DMS114 treated with DMSO at 0.1 percent for 48 hours (cell line): ENCODE measurements around the gene MAN2A1.
"Not testable (repeated sequence)": the region's sequence is repeated elsewhere in the genome, so short reads cannot be mapped to it uniquely, and the experiment has no call there.

ENCODE experiments used
- DNase-seq: peaks from one replicate; lab custom pipeline; 2025; ENCODE audit not compliant: unreplicated experiment; lab: John Stamatoyannopoulos, UW

MAN2A1 gene

GRCh38 chr5:109754319-109754718 lies 64.6 kb downstream of the MAN2A1 start:
- DNase-seq, result no peak

DNA sequence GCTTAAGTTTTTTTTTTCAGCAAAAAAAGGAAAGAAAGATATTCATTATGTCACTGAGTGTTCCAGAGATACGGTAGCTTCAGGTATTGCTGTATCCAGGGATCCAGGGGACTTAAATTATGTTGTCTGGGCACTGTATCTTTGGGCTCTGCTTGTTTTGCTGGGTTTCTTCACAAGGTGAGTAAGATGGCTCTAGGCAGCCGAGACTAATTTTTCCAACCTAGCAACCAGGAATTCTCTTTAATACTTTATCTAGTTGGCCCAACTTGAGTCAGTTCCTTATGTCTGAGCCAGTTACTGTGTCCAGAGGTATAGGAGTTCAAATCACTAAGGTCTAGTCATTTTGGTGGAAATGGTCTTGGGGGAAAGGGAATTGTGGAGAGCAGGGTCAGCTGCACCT lies 66.0 kb downstream of the MAN2A1 start:
- DNase-seq, result no peak

DNA sequence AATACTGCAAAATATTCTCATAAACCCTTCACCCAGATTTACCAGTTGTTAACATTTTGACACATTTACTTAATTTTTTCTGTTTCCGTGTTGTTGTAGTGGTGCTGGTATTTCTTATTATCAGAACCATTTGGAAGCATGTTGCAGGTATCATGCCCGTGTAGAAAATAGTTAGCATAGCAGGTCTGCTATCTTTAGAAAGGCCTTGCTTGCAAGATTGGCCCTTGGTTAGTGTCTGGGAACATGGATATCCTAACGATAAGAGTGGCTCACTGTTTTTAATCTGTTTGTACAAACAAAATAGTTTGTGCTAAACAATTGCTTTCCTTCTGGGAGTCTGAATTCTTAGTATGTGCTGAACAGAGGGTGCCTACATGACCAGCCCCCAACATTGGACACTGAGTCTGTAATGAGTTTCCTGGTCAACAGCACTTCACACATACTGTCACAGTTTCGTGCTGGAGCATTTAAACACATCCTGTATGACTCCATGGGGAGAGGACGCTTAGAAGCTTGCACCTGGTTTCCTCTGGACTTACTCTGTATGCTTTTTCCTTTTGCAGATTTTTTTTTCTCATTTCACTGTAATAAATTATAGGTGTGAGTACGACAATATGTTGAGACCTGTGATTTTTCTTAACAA lies 66.9 kb downstream of the MAN2A1 start:
- DNase-seq, result no peak

GRCh38 chr5:109757490-109757889 lies 67.8 kb downstream of the MAN2A1 start:
- DNase-seq, result no peak

GRCh38 chr5:109759306-109759705 lies 69.6 kb downstream of the MAN2A1 start:
- no peak for DNase-seq

DNA sequence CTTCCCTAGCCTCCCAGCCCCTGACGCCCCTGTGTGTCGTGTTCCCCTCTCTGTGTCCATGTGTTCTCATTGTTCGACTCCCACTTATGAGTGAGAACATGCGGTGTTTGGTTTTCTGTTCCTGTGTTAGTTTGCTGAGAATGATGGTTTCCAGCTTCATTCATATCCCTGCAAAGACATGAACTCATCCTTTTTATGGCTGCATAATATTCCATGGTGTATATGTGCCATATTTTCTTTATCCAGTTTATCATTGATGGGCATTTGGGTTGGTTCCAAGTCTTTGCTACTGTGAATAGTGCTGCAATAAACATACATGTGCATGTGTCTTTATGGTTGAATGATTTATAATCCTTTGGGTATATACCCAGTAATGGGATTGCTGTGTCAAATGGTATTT lies 70.4 kb downstream of the MAN2A1 start:
- not testable (repeated sequence) for DNase-seq

DNA sequence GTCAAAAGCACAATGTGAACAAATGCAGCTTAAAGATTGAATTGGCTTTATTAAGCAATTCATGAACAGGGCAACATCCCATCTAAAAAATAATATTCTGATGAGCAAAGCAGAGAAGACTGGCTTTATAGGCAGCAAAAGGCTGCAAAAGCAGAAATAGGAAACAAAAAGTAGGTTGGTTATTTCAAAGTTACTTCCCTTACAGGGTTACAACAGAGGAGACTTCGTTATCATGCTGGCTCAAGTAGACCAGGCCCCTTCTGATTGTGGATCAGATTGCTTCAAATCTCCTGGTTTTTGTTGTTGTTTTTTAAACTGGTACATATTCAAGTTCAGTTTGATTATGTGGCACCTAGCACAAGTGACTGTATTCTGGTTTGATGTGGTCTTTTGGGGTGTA lies 73.1 kb downstream of the MAN2A1 start:
- no peak for DNase-seq

DNA sequence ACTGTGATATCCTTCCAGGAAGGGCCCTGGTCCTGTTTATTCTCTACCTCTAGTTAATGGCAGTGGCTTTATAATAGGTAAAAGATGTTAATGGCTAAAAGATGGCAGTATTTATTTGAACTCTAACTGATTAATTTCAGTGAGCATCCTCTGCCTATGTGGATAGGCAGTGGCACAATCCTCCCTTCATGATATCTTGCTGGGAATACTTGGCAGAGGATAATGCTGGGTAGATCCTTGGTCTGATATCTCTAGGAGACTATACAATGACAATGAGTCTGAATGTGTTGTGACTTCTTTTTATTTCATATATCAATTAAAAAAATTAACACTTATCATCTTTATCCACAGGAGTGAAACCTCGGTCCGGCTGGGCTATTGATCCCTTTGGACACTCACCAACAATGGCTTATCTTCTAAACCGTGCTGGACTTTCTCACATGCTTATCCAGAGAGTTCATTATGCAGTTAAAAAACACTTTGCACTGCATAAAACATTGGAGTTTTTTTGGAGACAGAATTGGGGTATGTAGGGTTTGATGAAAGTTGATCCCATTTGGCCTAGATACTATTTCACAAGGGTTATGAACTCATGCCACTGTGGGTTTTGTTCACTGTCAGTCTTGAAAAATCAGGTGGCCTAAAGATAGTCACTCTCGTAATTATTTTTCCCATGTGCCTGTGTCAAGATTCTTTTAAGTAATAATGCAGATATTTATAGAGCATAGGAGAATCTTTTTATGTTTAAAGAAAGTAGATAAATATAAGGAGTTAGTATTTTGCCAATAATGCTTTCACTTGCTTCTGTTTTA lies 77.7 kb downstream of the MAN2A1 start:
- no peak for DNase-seq

DNA sequence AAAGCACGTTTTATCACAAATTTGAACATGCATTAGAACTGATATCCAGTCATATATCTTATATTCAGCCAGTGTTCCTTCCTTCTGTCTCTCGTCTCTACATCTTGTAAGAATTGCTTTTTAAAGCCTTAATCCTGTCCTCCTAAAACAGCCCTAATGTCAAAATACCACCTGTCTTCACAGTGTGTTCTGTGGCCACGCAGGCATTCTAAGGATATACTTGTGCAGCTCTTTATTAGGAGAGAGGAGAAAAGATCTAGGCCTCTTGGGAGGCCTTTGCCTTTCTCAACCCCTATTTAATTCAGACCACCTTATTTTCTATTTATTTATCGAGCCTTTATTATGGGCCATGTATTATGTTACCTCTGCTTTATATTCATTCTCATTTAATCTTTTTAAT lies 78.3 kb downstream of the MAN2A1 start:
- no peak for DNase-seq

GRCh38 chr5:109769597-109770291 lies 80.0 kb downstream of the MAN2A1 start:
- DNase-seq, result no peak

DNA sequence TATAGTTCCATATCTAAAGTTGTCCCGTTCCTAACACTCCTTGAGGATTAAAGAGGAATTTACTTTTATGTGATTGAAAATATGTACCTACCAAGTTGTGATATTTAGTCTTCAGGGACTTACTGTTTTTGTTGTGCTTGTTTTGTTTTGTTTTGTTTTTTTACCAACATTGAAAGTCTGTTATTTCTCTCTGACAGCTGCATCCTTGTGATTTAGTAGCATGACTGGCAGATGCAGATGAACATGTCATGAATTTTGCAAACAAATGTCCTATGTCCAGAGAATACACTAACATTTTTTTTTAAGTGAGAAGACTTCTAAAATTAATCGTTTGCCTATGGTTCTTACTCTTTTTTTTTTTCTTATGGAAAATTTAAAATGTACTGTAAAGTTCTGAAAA lies 85.4 kb downstream of the MAN2A1 start:
- no peak for DNase-seq

- DNase-seq, result no peak
Observed at GRCh38 chr5:109779036-109779735, 89.5 kb downstream of the MAN2A1 start.

- no peak for DNase-seq
Observed at GRCh38 chr5:109784687-109785086, 95.0 kb downstream of the MAN2A1 start.

DNA sequence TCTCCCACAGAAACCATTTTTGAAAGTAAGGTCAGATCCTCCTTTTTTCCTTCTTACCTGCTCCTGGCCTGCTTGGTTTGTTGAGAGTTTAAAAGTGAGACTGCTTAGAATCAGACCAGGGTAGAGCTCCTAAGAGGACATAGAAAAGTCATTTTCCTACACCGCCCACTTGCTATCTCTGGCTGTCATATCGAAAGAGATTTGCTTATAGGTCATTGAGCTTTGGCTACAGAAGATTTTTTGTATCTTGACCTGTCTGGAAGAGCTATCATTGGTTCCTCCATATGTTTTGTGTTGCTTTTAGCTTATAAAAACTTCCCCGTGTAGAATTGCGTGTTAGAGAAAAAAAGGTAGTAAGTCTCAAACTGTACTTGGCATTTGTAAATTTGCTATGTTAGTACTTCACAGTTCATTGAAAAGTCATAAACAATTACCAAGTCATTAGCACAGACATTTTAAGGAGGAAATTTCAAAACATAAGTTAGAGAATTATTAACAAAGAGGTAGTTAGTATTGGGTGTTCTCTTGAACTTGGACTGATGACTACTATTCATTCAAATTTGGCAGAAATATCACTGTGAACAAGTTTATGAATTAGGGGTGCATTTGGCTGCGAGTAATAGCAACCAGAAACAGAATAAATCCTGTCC lies 96.6 kb downstream of the MAN2A1 start:
- DNase-seq, result no peak

DNA sequence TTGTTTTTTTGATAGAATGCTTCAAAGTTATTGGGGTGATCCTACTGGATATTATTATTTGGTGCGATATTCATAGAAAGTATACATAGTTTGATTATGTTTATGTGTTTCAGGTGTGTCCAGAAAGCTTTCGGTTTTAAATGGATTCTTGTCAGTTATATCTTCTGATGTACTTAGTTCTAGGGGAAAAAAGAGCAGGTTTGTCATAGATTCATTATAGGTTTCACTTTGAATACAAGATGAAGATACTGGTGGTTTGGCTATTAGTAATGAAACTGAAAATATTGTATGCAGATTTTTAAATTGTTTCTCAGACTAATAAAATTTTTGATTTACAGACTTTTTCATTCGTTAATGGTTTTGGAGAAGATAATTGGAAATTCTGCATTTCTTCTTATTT lies 98.9 kb downstream of the MAN2A1 start:
- no peak for DNase-seq

GRCh38 chr5:109792613-109793012 lies 102.9 kb downstream of the MAN2A1 start:
- DNase-seq, result no peak

DNA sequence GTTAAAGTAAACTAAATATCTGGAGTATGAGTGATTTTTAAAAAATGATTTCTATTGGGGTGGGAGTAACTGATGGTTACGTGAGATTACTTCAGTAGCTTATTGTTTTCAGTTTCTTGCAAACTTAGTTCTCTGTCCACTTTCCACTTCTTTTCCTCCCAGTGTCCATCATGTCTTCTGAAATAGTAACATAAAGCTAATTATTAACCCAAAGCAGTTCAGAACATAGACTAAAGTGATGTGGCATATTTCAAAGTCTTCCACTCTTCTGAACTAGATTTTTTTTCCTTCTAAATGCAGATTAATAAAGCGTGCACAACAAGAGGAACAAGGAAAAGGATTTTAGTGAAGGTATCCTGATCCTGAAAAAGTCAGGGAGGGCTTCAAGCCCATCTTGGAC lies 114.1 kb downstream of the MAN2A1 start:
- DNase-seq, result no peak

GRCh38 chr5:109805472-109805871 lies 115.7 kb downstream of the MAN2A1 start:
- DNase-seq, result no peak

DNA sequence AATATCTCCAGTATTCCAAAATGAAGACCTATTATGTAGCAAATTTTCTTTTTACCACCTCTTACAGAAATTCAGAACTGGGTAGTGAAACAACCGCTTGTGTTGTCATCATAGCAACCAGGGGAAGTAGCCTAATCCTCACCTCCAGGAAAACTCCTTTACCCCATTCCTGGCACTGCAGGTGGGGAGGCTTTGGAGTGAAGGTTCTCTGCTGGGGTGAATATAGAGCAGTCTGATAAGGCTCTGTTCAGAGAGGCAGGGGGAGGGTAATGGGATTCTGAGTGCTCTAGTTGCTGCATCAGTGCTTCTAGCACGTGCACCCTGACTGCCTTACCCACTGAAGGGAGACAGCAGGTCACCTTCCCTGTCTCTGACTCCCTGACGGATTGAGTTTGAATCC lies 116.2 kb downstream of the MAN2A1 start:
- no peak for DNase-seq

DNA sequence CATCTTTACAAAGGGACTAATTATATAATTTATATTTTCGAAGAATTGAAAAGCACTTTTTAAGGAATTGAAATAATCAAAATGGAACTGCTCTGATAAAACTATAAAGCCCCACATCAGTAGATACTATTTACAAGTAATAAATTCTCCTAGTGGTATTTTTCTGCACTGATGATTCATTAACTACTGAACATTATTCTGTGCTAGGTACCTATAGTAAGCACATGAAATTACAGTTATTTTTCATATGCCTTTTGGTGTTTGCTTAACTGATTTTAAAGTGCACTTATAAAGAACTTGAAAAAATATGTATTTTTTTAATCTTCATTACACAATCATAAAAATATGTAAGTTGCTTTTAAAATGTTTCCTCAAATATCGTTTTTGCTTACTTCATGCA lies 123.0 kb downstream of the MAN2A1 start:
- DNase-seq, result no peak

DNA sequence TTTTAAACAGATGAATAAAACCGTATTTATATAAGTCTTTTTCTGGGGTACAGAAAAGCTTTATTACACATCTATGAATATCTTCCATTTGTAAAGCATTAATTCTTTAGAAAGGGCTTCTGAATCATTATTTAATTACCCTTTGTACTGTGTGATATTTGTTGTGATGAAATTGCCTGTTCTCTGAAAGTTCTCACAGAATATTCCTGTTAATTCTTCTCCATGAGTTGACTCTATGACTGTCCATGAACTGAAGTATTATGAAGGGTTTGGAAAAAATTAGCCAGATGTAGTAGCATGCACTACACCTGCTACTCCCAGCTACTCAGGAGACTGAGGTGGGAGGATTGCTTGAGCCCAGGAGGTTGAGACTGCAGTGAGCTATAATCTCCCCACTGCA lies 127.0 kb downstream of the MAN2A1 start:
- DNase-seq, result no peak
